HG03108 (cell line): ENCODE data around the gene AKAP8L.
"Not testable (repeated sequence)": the region's sequence is repeated elsewhere in the genome, so short reads cannot be mapped to it uniquely, and the experiment has no call there.

Experiments used
- ATAC-seq: cut with Tn5 transposase; IDR thresholded peaks from one replicate; pipeline ENCODE4 v1.9.1; 2021; ENCODE audit warnings: moderate library complexity; ENCODE audit not compliant: unreplicated experiment

Gene AKAP8L

GRCh38 chr19:15418231-15418578 is 583 bp downstream of the AKAP8L start:
- no peak for ATAC-seq

GRCh38 chr19:15417699-15418098 is 1.1 kb downstream of the AKAP8L start:
- no peak for ATAC-seq

- no peak for ATAC-seq
Observed at GRCh38 chr19:15412832-15413231, 6.0 kb downstream of the AKAP8L start.

- ATAC-seq: not testable (repeated sequence)
Observed at GRCh38 chr19:15411351-15411750, 7.4 kb downstream of the AKAP8L start.

- ATAC-seq: no peak
Observed at GRCh38 chr19:15404780-15405211, 14.0 kb downstream of the AKAP8L start.

GRCh38 chr19:15404097-15404779 is 14.6 kb downstream of the AKAP8L start:
- ATAC-seq: no peak

- ATAC-seq: no peak
Observed at GRCh38 chr19:15403151-15403531, 15.6 kb downstream of the AKAP8L start.

- no peak for ATAC-seq
Observed at GRCh38 chr19:15402411-15403150, 16.2 kb downstream of the AKAP8L start.

- ATAC-seq: no peak
Observed at GRCh38 chr19:15401397-15401710, 17.4 kb downstream of the AKAP8L start.

- no peak for ATAC-seq
Observed at GRCh38 chr19:15400521-15401396, 18.0 kb downstream of the AKAP8L start.

- no peak for ATAC-seq
Observed at GRCh38 chr19:15399635-15400034, 19.2 kb downstream of the AKAP8L start.

GRCh38 chr19:15399234-15399515 is 19.6 kb downstream of the AKAP8L start:
- no peak for ATAC-seq

GRCh38 chr19:15398501-15399233 is 20.1 kb downstream of the AKAP8L start:
- no peak for ATAC-seq

GRCh38 chr19:15397782-15398181 is 21.0 kb downstream of the AKAP8L start:
- ATAC-seq: no peak

- no peak for ATAC-seq
Observed at GRCh38 chr19:15397236-15397635, 21.6 kb downstream of the AKAP8L start.

GRCh38 chr19:15396436-15396835 is 22.4 kb downstream of the AKAP8L start:
- no peak for ATAC-seq

GRCh38 chr19:15395251-15395650 is 23.5 kb downstream of the AKAP8L start:
- ATAC-seq: not testable (repeated sequence)

- no peak for ATAC-seq
Observed at GRCh38 chr19:15394426-15394825, 24.4 kb downstream of the AKAP8L start.

- ATAC-seq: no peak
Observed at GRCh38 chr19:15393963-15394362, 24.8 kb downstream of the AKAP8L start.

- no peak for ATAC-seq
Observed at GRCh38 chr19:15390814-15391213, 28.0 kb downstream of the AKAP8L start.

- no peak for ATAC-seq
Observed at GRCh38 chr19:15381864-15382263, 36.9 kb downstream of the AKAP8L start.
